Tibial artery (tissue), 4 donors: Measurements from ENCODE around the gene DISP3.

Experiments
- DNase-seq, 2 donors: peaks; one replicate each; pipeline ENCODE4 v3.0.0-alpha.2; 2019
- H3K27ac ChIP-seq, 2 donors: fragments of 200-600 bp; sonication (generic) in 1 of 2; 1 replicate in 1 of 2; 2 replicates in 1 of 2; pipeline ENCODE4 v1.5.1; 2018 to 2019; ENCODE audit warnings: mild to moderate bottlenecking in 1 of 2
- H3K27me3 ChIP-seq, 2 donors: fragments of 200-600 bp; sonication (generic) in 1 of 2; one replicate each; pipeline versions ENCODE4 v1.5.1 to v1.6.0; 2016 to 2019
- H3K36me3 ChIP-seq, 3 donors: fragments of 200-600 bp; sonication (generic) in 2 of 3; one replicate each; pipeline ENCODE4 v1.5.1; 2016 to 2019; ENCODE audit warnings: mild to moderate bottlenecking in 2 of 3
- H3K4me1 ChIP-seq, 4 donors: fragments of 200-600 bp; sonication (generic) in 2 of 4; 1 replicate in 3 of 4; 2 replicates in 1 of 4; pipeline ENCODE4 v1.5.1; 2016 to 2019
- H3K4me3 ChIP-seq, 2 donors: fragments of 200-600 bp; sonication (generic) in 1 of 2; 1 replicate in 1 of 2; 2 replicates in 1 of 2; pipeline ENCODE4 v1.5.1; 2018 to 2019; ENCODE audit warnings: mild to moderate bottlenecking in 2 of 2
- H3K9me3 ChIP-seq, 3 donors: fragments of 200-600 bp; sonication (generic) in 1 of 3; one replicate each; pipeline ENCODE4 v1.5.1; 2016 to 2019
- intact Hi-C: fragments of 100-400 bp; cut with DNase I; formaldehyde crosslinking; loops from one replicate; pipeline ENCODE4 v1.15.0; 2023; ENCODE audit warnings: low total_unique reads
- TF ChIP-seq, protein P1 (sequence below), 2 experiments: fragments of 200-600 bp in 1 of 2; fragments of 450-650 bp in 1 of 2; IDR thresholded peaks; one replicate each; pipeline ENCODE4 v1.5.1; 2017 to 2019; ENCODE audit warnings: antibody characterized with exemption in 2 of 2, mild to moderate bottlenecking in 1 of 2, moderate library complexity in 1 of 2

The DISP3 gene

GRCh38 chr1:11461531-11462137, 17.3 kb upstream of the DISP3 start:
- intact Hi-C loops, result no loop called here
- TF ChIP-seq, protein P1, sequence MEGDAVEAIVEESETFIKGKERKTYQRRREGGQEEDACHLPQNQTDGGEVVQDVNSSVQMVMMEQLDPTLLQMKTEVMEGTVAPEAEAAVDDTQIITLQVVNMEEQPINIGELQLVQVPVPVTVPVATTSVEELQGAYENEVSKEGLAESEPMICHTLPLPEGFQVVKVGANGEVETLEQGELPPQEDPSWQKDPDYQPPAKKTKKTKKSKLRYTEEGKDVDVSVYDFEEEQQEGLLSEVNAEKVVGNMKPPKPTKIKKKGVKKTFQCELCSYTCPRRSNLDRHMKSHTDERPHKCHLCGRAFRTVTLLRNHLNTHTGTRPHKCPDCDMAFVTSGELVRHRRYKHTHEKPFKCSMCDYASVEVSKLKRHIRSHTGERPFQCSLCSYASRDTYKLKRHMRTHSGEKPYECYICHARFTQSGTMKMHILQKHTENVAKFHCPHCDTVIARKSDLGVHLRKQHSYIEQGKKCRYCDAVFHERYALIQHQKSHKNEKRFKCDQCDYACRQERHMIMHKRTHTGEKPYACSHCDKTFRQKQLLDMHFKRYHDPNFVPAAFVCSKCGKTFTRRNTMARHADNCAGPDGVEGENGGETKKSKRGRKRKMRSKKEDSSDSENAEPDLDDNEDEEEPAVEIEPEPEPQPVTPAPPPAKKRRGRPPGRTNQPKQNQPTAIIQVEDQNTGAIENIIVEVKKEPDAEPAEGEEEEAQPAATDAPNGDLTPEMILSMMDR (IDR thresholded peaks at IDR 0.05), result no peak
- Histone ChIP-seq H3K27ac (no peak overlapping the region), H3K9me3 (no peaks in the 10 kb centered on the region), H3K4me1 (no peaks in the 10 kb centered on the region), H3K36me3 (no peaks in the 10 kb centered on the region), H3K27me3 (peaks cover 0 to 76% of the 10 kb centered on the region in 2 donors), H3K4me3 (no peak overlapping the region)
- no peak for DNase-seq

DNA sequence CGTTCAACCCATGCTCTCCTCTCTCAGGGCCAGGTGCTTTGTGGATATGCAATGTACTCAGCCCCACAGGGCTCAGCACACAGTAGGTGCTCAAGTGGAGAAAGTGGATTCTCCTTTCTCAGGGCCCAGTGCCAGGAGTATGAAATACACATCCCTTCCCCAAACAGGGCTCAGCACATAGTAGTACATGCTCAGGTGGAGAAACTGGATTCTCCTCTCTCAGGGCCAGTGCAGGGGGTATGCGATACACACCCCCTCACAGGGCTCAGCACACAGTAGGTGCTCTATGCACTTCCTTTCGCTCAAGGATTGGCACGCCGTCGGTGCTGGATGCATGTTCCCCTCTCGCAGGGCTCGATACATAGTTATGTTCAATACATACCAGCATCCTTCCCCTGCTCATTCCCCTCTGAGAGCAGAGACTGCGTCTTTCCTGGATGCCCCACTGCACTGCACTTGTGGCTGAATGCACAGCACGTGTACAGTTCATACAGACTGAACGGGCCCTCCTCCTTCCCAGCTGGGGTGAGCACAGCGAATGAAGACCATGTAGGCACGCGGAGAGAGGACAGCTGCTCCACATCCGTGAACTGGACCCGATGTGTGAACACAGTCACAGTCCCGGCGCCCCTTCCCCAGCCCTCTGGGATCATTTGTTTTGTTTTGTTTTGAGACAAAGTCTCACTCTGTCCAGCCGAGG, 16.6 kb upstream of the DISP3 start:
- Histone ChIP-seq H3K9me3 (no peaks in the 10 kb centered on the region), H3K4me1 (no peaks in the 10 kb centered on the region), H3K27ac (no peak overlapping the region), H3K4me3 (no peak overlapping the region), H3K36me3 (no peaks in the 10 kb centered on the region), H3K27me3 (peaks cover 0 to 71% of the 10 kb centered on the region in 2 donors)
- TF ChIP-seq, protein P1 (IDR thresholded peaks at IDR 0.05), result no peak
- no peak for DNase-seq
- intact Hi-C loops, result no loop called here

DNA sequence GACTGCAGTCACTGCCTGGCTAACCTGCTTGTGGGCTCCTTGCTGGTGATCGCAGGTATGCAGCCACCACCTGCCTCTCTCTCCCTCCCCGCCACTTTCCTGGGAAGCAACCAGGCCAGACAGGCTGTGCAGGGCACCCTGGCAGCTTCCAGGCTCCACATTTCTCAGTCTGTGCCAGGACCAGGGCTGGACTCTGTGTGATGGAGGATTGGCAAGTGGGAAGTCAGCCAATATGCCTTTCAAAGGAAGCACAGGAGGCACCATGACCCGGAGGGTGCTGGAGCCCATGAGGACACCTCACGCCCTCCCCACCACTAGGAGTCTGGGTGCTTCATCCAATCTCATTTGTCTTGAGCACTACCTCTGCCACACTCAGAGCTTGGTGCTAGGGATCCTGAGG, 15.8 kb upstream of the DISP3 start:
- H3K27ac ChIP-seq, result no peak overlapping the region
- peaks cover 0 to 68% of the 10 kb centered on the region in 2 donors for H3K27me3 ChIP-seq
- no peaks in the 10 kb centered on the region for H3K4me1 ChIP-seq
- no peaks in the 10 kb centered on the region for H3K9me3 ChIP-seq
- no peaks in the 10 kb centered on the region for H3K36me3 ChIP-seq
- intact Hi-C loops, result no loop called here
- no peak for DNase-seq
- no peak overlapping the region for H3K4me3 ChIP-seq
- TF ChIP-seq, protein P1 (IDR thresholded peaks at IDR 0.05), result no peak

GRCh38 chr1:11465307-11465706, 13.6 kb upstream of the DISP3 start:
- Histone ChIP-seq H3K4me3 (no peak overlapping the region), H3K4me1 (no peaks in the 10 kb centered on the region), H3K27ac (no peak overlapping the region), H3K36me3 (no peaks in the 10 kb centered on the region), H3K27me3 (peaks cover 0 to 57% of the 10 kb centered on the region in 2 donors), H3K9me3 (no peaks in the 10 kb centered on the region)
- TF ChIP-seq, protein P1 (IDR thresholded peaks at IDR 0.05), result no peak
- DNase-seq, result no peak
- intact Hi-C loops, result no loop called here

DNA sequence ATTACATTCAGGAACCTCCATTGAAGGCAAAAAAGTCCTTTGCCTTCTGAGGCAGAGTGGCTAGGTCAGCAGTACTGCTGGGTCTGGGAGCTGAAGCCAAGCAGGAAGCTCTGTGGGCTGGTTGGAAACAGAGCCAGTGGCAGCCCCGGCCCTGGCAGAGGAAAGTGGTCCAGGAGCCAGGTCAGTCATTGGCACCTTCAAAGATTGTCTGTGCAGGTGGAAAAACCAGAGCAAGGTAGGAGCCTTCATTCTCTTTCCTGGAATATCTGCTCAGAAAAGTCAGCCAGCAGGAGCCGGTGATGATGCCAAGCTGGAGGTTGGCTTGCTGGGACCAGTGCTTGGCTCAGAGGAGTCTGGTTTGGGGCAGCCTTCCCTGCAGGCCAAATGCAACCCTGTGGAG, 12.5 kb upstream of the DISP3 start:
- no peaks in the 10 kb centered on the region for H3K36me3 ChIP-seq
- H3K27me3 ChIP-seq, result peaks cover 0 to 49% of the 10 kb centered on the region in 2 donors
- intact Hi-C loops, result no loop called here
- DNase-seq, result no peak
- no peak overlapping the region for H3K27ac ChIP-seq
- H3K4me1 ChIP-seq, result no peaks in the 10 kb centered on the region
- TF ChIP-seq, protein P1 (IDR thresholded peaks at IDR 0.05), result no peak
- H3K9me3 ChIP-seq, result no peaks in the 10 kb centered on the region
- no peak overlapping the region for H3K4me3 ChIP-seq
